DMS153 treated with DMSO at 0.1 percent for 48 hours (cell line): ENCODE measurements around the gene ZFP36L2.

Source experiments
- DNase-seq: peaks from one replicate; lab custom pipeline; 2025; ENCODE audit not compliant: unreplicated experiment; lab: John Stamatoyannopoulos, UW

Gene ZFP36L2

GRCh38 chr2:43250015-43250414 lies 23.6 kb upstream of the ZFP36L2 start:
- no peak for DNase-seq

- no peak for DNase-seq
Measured at GRCh38 chr2:43248621-43249020, 22.2 kb upstream of the ZFP36L2 start.

GRCh38 chr2:43246641-43247040 lies 20.2 kb upstream of the ZFP36L2 start:
- DNase-seq, result no peak

DNA sequence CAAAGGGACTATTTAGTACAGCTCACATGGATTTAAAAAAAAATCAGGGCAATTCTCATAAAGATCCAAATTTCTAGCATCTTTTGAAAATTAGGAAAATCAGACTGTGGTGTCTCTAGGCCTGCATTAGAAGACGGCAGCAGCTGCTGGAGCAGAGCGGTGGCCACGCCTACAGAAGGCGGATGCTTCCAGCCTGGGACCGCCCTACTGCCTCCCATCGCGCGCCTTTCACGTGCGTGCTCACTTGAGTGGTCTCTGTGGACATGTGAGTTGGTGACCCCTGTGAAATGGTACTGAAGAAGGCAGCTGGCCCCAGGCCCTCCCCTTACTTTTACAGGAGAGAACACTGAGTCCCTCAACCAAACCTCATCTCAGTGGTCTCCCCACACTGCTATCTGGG lies 15.2 kb upstream of the ZFP36L2 start:
- DNase-seq, result no peak

DNA sequence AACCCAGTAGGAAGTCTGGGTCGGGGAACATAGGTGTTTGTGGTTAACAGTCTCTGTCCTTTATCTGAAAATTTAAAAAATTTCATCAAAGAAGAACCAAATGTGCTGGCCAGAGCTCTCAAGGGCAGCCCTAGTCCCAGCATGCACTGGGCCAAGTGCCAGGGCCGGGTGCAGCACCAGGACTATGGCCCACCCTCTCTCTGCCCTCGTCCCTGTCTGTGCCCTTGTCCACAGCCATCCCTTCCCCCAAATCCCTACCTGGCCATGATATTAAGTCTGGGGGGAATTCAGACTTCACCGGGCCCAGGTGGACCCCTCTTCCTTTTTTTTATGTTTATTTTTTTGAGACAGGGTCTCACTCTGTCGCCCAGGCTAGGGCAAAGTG lies 14.4 kb upstream of the ZFP36L2 start:
- DNase-seq, result no peak

DNA sequence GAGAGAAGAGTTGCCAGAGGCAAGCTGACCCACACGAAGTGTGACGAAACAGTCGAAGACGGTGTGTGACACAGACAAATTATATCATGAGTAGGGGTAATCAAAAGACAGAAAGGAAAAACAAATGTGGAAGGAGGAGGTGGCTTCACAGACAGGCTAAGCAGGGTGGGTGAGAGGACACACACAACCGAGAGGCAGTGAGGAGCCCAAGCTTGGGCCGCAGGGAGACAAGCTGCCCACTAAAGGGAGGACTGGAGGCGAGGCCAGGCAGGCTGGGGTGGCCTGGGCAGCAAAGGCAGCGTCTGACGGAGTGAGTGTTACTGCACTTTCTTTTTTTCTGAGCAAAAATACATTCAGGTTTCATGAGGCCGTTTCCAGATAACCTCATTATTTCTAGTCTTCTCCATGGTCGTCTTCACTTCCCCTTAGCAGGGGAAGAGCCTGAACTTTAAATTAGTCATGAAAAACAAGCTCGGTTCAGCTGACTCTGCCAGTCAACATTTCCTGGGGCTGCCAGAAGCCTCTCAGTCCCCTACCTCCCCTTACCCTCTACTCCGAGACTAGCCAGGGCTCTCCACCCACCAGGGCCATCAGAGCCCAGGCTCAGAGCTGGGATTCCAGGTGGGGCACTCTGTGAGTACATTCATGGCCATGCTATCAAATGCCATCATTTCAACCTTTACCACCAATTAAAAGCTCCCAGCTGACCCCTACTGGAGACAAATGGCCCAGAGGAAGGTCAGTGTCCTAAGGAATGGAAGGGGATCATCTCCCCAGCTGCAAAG lies 13.8 kb upstream of the ZFP36L2 start:
- no peak for DNase-seq

DNA sequence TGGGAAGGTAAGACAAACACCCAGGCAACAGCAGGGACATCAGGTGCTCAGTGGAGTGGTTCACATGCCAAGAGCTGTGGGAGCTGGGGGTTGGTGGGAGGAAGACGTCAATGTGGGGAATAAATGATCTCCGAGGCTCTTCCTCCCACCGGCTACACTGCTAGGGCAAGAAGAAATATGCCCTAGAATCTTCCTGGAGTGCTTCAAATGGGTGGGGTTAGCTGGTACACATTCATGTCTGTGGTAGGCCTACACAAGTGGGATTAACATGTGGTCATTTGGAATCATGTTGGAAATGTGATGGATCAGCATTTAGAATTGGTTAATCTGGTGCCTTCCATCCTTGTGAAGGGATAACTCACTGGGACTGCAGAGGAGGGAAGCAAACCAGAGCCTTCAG lies 12.4 kb upstream of the ZFP36L2 start:
- no peak for DNase-seq

DNA sequence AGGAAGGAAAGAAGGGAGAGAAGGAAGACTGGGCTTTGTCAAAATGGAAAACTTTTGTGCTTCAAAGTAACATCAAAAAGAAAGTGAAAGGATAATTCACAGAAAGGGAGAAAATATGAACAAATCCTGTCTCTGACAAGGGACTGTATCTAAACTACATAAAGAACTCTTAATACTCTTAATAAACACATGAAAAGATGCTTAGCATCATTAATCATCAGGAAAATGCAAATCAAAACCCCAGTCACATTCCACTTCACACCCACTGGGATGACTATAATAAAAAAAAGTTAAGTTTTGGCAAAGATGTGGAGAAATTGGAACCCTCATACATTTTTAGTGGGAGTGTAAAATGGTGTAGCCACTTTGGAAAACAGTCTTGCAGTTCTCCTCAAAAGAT lies 11.8 kb upstream of the ZFP36L2 start:
- no peak for DNase-seq

DNA sequence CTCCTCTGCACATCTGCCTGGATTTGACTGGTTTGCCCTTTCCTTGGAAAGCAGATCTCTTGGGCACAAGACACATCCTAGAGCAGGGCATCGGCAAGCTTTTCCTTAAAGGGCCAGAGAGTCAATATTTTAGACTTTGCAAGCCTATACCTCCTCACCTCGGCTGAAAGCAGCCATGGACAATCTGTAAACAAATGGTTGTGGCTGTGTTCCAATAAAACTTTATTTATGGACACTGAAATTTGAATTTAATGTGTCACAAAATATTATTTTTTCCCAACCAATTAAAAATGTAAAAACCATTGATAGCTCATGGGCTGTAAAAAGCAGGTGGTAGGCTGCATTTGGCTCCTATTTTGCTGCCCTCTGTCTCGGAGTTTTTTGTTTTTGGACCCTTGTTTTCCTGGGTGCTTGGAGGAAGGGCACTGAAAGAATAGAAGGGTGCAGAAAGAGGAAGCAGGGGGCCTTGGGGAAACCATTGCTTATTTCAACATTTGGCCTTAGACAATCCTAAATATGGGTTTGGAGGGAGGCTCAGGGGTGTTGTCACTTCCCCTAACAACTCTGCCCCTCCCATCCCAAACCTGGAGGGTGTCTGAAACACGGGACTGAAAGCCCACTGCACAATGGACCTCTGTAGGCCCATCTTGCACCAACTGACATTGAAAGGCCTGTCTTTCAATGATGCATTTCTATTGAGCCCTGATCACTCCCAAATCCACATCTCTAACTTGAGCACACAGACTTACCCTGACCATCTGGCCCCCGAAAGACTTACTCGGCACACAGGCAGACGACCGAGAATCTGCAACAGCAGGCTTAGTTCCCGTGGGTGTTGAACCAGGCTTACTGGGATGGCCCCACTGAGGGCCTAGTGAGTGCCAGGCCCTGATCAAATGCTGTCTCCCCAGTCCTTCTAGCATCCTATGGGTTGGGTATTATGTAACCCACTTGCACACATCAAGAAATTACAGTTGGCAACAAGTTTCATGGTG lies 7.1 kb upstream of the ZFP36L2 start:
- DNase-seq, result no peak

DNA sequence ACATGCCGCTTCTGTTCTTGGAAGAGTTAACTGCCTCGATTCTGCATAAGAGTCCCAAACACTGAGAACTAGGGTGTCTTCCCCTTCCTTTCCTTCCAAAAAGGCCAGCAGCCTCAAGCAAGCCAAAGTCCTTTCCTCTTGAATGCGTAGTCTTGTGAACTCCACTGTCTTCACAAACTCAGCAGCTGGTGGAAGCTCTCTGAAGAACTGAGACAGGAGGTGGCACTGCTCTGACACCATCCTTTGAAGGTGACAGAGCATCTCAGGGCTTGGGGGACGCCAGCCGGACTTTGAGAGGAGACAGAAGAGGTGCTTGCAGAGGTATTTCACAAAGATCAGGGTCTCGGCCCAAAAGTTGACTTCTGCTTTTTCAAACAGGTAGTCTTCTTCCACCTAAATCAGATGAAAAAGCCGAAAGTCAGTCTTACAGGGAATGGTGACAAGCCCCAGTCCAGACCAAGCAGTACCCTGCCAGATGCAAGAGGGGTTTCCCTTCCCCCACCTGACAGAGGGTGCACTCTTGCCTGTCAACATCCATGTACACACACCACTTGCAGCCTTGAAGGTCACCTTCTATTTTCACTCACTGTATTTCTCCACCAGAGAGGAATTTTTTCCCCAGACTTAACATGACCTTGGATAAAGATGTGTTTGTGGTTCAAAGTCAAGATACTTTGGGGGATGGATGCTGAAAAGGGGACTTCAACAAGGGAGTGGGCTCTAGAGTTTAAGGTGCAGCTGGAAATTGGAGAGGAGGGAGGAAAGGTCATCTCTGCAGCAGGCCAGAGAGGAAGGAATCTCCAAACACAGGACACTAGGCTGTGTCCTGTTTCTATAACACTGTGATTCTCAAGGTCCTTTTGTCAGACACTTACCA lies 4.8 kb upstream of the ZFP36L2 start:
- no peak for DNase-seq

DNA sequence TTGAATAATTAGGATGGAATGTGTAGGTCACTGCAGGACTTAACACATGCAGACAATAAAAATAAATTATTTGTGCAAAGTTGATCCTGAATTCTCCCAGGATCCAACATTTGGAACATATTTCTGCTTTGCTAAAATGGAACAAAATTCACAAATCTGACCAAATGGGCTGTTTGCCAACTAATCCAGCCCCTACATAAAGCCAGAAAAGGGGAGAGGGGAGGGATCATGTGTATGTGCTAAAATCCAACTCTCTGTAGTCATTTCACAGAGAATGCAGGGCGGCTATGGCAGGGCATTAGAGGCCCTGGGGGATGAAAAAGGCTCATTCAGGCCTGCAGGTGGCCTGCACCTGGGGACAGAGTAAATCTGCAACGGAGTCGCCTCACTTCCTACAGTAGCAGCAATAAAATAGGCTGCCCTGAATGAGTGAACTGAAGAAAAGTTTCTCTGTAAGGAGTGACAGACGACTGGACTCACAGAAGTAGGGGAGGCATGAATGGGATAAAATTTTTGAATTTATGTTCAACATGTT lies 4.0 kb upstream of the ZFP36L2 start:
- no peak for DNase-seq

DNA sequence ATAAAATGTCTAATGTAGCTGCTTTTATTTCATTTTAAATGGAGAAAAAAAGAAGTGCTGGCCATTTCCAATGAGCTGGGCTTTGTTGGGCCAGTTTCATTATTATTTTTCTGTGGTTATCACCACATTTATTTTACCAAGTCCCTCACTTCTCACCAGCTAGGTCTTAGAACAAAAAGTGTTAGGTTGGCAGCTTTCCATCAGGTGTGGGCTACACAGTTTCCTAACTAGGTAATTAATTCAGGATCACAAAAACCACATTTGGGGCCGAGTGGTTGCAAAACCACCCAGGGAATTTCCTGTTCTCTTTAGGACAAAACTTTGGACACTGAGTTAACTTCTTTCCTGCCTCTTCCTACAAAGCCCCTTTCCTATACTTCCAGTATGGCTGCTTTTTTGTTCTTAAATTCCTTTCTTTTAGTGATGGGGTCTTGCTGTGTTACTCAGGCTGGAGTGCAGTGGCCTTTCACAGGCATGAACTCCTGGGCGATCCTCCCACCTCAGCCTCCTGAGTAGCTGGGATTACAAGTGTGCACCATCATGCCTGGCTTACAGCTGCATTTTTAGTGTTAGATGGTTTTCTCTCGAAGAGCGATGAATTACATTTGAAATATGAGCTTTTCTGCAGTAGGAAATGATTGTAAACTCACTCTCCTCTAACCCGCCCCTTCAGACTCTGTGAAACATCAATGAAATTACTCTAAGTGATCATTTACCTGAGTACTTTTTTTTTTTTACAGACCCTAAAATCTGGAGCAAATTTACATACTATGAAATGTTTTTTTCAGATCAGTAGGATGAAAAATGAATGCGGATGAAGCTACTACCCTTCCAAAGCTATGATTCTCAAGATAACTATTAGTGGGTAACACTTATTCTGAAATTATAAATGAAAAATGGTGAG lies 2.6 kb upstream of the ZFP36L2 start:
- DNase-seq, result no peak

GRCh38 chr2:43228321-43228751 lies 1.9 kb upstream of the ZFP36L2 start:
- no peak for DNase-seq

- no peak for DNase-seq
Measured at GRCh38 chr2:43227830-43228281, 1.4 kb upstream of the ZFP36L2 start.

- peak; percentile 51 for DNase-seq
Measured at GRCh38 chr2:43226955-43227829, 786 bp upstream of the ZFP36L2 start.

GRCh38 chr2:43225788-43226557 lies 433 bp downstream of the ZFP36L2 start:
- DNase-seq, result peak; percentile 29

GRCh38 chr2:43225093-43225787 lies 1.2 kb downstream of the ZFP36L2 start:
- no peak for DNase-seq
